HepG2 (cell line): ENCODE results near the gene NSFL1C. TPM values are rescaled to one million over a fixed set of nuclear protein-coding genes. Genes with fewer than 3 reads are reported as not detected.

Experiments used
- GTF2F1 ChIP-seq: fragments of 150-350 bp; IDR thresholded peaks from 2 replicates; pipeline ENCODE4 v1.6.1; 2014; ENCODE audit warnings: low read length
- HMG20B ChIP-seq: conservative IDR thresholded peaks from 2 replicates; pipeline ENCODE4 v1.6.1; 2016; ENCODE audit warnings: missing genetic modification reagents, missing compliant biosample characterization
- HOXA3 ChIP-seq: sonication (generic); formaldehyde crosslinking; IDR thresholded peaks from 2 replicates; pipeline ENCODE4 v1.5.0; 2020; ENCODE audit warnings: missing genetic modification reagents
- MED8 ChIP-seq: sonication (generic); formaldehyde crosslinking; IDR thresholded peaks from 2 replicates; pipeline ENCODE4 v1.8.1; 2023; ENCODE audit warnings: mild to moderate bottlenecking, missing genetic modification reagents; ENCODE audit not compliant: insufficient replicate concordance
- PCBP2 ChIP-seq: fragments of 200-400 bp; formaldehyde crosslinking; optimal IDR thresholded peaks from 2 replicates; pipeline ENCODE3; 2018; ENCODE audit warnings: low read length, low read depth; ENCODE audit not compliant: poor library complexity, severe bottlenecking
- XRCC5 ChIP-seq: fragments of 200-400 bp; formaldehyde crosslinking; optimal IDR thresholded peaks from 2 replicates; pipeline ENCODE3; 2017; ENCODE audit warnings: mild to moderate bottlenecking, low read length
- ZNF430 ChIP-seq: sonication (generic); formaldehyde crosslinking; IDR thresholded peaks from 2 replicates; pipeline ENCODE4 v1.9.0; 2021; ENCODE audit warnings: mild to moderate bottlenecking, missing genetic modification reagents
- ZNF724P ChIP-seq: sonication (generic); formaldehyde crosslinking; IDR thresholded peaks from 2 replicates; pipeline ENCODE4 v1.8.0; 2022; ENCODE audit warnings: missing genetic modification reagents, borderline replicate concordance
- ZNF75D ChIP-seq: sonication (generic); formaldehyde crosslinking; IDR thresholded peaks from 2 replicates; pipeline ENCODE4 v1.8.1; 2023; ENCODE audit warnings: missing genetic modification reagents, mild to moderate bottlenecking, borderline replicate concordance
- ZNF788 ChIP-seq: sonication (generic); formaldehyde crosslinking; IDR thresholded peaks from 2 replicates; pipeline ENCODE4 v1.5.0; 2020; ENCODE audit warnings: mild to moderate bottlenecking, missing genetic modification reagents, borderline replicate concordance
- polyA plus RNA-seq, 8 experiments: library from polyadenylated mRNA; depleted of rRNA in 3 of 8; stranded (reverse) in 7 of 8; unstranded in 1 of 8; fragments of >200 nt; fragmentation: Illumina TruSeq in 4 of 8; extraction: Trizol in 4 of 8; gene quantifications; 2 replicates each; pipeline versions ENCODE4 v1.2.1 to v1.2.3, GENCODE V29; 2011 to 2016; ENCODE audit warnings: low read depth in 4 of 8, missing spikeins in 1 of 8, mixed read lengths in 1 of 8; ENCODE audit not compliant: insufficient read depth in 1 of 8
- total RNA-seq, 5 experiments: library from RNA; depleted of rRNA; stranded (reverse); fragments of >200 nt; fragmentation: Illumina TruSeq; extraction: Trizol; gene quantifications; 2 replicates each; pipeline ENCODE4 v1.2.3, GENCODE V29; 2016; ENCODE audit warnings: low read depth in 1 of 5
- TF ChIP-seq, protein P1 (sequence below): sonication (generic); formaldehyde crosslinking; IDR thresholded peaks from 2 replicates; pipeline ENCODE4 v1.5.0; 2020; ENCODE audit warnings: missing genetic modification reagents

Gene NSFL1C
- total and polyA plus RNA-seq, 2 of the 13 experiments (the other 11 are each of a cell fraction or from before 2014, with no cell fraction given) = 22.9 to 62.7 TPM

DNA sequence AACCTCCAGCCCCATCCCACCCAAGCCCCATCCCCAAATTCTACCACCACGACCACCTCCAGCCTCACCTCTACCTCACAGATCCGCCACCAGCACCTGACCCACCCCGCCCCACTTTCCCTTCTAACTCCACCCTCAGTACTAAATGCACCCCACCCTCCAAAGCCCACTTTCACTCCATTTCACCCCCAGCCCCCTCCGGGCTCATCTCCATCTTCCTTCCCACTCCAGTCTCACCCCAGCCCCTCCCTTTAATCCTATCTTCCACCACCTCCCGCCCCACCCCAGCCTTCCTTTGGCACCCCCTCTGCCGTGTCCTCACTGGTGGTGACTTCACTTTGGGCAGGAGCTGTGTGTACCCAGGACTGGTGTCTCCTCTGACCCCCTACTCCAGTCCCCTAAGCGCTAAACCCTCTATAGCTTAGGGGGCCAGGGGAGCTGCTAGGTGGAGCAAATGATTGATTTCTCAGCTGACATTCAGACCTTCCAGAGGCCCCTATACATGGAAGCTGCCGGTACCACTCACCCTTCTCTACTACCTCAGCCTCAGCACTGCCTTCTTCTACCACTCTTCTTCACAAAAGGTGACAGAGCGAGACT lies 2.8 kb upstream of the NSFL1C start (continued):
- TF ChIP-seq, protein P1, sequence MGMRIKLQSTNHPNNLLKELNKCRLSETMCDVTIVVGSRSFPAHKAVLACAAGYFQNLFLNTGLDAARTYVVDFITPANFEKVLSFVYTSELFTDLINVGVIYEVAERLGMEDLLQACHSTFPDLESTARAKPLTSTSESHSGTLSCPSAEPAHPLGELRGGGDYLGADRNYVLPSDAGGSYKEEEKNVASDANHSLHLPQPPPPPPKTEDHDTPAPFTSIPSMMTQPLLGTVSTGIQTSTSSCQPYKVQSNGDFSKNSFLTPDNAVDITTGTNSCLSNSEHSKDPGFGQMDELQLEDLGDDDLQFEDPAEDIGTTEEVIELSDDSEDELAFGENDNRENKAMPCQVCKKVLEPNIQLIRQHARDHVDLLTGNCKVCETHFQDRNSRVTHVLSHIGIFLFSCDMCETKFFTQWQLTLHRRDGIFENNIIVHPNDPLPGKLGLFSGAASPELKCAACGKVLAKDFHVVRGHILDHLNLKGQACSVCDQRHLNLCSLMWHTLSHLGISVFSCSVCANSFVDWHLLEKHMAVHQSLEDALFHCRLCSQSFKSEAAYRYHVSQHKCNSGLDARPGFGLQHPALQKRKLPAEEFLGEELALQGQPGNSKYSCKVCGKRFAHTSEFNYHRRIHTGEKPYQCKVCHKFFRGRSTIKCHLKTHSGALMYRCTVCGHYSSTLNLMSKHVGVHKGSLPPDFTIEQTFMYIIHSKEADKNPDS (CRISPR knock-in tag) = no peak
- TF ChIP-seq ZNF430 (CRISPR knock-in tag) (0 out of 2 replicates have a peak, but pooled peaks have one; percentile 4), ZNF724P (0 out of 2 replicates have a peak, but pooled peaks have one; percentile 12), HMG20B (CRISPR knock-in tag) (no peak), HOXA3 (CRISPR knock-in tag) (no peak), XRCC5 (no peak), ZNF75D (CRISPR knock-in tag) (no peak), ZNF788 (CRISPR knock-in tag) (no peak), MED8 (CRISPR knock-in tag) (no peak), GTF2F1 (0 out of 2 replicates have a peak, but pooled peaks have one; percentile 9), PCBP2 (peak; percentile 47)
